SH-SY5Y (cell line): ENCODE results near the gene DHRS3.

ENCODE experiments used
- GATA2 ChIP-seq: IDR thresholded peaks from 2 replicates; pipeline ENCODE4 v1.6.1; 2011; ENCODE audit warnings: mild to moderate bottlenecking, low read depth, low read length
- GATA3 ChIP-seq: IDR thresholded peaks from 2 replicates; pipeline ENCODE4 v1.6.1; 2011; ENCODE audit warnings: low read depth, mild to moderate bottlenecking, low read length, moderate library complexity

DNA sequence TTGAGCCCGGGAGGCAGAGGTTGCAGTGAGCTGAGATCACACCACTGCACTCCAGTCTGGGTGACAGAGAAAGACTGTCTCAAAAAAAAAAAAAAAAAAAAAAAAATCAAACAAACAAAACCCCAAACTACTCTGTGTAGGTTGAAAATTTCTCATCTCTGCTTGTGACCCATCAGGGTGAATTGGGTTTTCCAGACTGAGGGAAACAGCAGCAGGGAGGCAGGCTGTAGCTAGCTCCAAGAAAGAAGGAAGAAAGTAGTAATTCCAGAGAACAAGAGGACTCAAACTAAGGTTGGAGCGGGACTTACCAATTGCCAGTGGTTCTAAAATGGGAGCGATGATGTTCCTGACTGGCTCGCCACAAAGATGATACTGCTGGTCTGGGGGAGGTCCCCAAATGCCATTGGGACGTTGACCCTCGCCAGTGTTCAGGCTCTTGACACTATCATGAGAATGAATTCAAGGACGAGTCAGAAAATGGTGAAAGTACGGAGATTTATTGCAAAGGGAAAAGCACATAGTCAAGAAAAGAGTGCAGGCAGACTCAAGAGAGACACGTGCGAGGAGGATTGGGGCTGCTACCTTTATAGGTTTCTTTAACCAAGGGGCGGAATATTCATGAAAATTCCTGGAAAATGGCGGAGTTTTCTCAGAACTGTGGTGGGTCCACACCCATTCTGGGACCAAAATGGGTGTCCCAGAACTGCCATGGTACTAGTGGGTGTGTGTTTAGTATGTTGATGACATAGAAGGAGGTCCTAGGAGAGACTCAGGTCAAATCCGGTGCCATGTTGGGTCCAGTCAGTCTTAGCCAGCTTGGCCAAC is 39.3 kb upstream of the DHRS3 start:
- no peak for TF ChIP-seq GATA2
- TF ChIP-seq GATA3, result no peak
